ENCODE measurements around the gene SYNJ1. TPM values are rescaled to one million over a fixed set of nuclear protein-coding genes. Genes with fewer than 3 reads are reported as not detected.

The SYNJ1 gene
- total and polyA plus RNA-seq, 2 of the 4 experiments (the other 2 are of a cell fraction): 3.6 to 4.6 TPM

DNA sequence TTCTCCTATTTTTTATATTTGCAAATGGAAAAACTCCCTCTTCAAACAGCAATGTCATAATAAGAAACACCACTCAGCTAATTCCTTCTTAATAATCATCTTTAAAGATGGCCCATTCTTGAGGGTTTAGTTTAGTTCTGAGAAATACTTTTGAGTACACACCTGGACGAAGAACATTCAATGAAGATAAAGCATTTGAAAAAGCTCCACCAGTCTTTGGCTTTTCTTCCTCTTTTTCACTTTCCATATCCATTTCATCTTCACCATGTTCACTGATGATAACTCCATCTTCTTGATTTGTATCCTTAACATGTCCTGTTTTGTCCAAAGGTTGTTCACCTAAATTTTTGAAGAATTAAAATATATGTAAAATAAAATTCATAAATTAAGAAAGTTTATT lies 36.4 kb upstream of the SYNJ1 start:
- in situ Hi-C loops (cut with MboI; ENCODE audit: low sequenced_read_pairs): no loop called here
- no CpG with 5 or more reads among the region's 1 CpG for whole genome bisulfite sequencing, 2 experiments (ENCODE audit: extremely low coverage in 2 of 2, insufficient read length in 1 of 2)
- TF ChIP-seq CHD1 (IDR thresholded peaks at IDR 0.05; ENCODE audit: low read depth, low read length) (no peak), CEBPB (IDR thresholded peaks at IDR 0.05; ENCODE audit: low read depth, low read length) (no peak), RCOR1 (IDR thresholded peaks at IDR 0.05; ENCODE audit: insufficient replicate concordance, low read length) (no peak), RFX5 (IDR thresholded peaks at IDR 0.05; ENCODE audit: low read depth, low read length) (no peak), FOS (IDR thresholded peaks at IDR 0.05; ENCODE audit: low read depth, low read length) (no peak), RAD21 (IDR thresholded peaks at IDR 0.05; ENCODE audit: low read length) (no peak), MAZ (IDR thresholded peaks at IDR 0.05; ENCODE audit: borderline replicate concordance, low read depth, low read length) (no peak), MAFK (IDR thresholded peaks at IDR 0.05; ENCODE audit: low read depth, low read length) (no peak), POLR2A (IDR thresholded peaks at IDR 0.05; ENCODE audit: low read depth, low read length) (no peak), BHLHE40 (IDR thresholded peaks at IDR 0.05; ENCODE audit: low read depth, low read length) (no peak), NFE2L2 (IDR thresholded peaks at IDR 0.05; ENCODE audit: low read depth, low read length) (no peak), SMC3 (IDR thresholded peaks at IDR 0.05; ENCODE audit: low read depth, low read length) (no peak), MXI1 (IDR thresholded peaks at IDR 0.05; ENCODE audit: borderline replicate concordance, low read depth, low read length) (no peak)
- TF ChIP-seq, protein P1, sequence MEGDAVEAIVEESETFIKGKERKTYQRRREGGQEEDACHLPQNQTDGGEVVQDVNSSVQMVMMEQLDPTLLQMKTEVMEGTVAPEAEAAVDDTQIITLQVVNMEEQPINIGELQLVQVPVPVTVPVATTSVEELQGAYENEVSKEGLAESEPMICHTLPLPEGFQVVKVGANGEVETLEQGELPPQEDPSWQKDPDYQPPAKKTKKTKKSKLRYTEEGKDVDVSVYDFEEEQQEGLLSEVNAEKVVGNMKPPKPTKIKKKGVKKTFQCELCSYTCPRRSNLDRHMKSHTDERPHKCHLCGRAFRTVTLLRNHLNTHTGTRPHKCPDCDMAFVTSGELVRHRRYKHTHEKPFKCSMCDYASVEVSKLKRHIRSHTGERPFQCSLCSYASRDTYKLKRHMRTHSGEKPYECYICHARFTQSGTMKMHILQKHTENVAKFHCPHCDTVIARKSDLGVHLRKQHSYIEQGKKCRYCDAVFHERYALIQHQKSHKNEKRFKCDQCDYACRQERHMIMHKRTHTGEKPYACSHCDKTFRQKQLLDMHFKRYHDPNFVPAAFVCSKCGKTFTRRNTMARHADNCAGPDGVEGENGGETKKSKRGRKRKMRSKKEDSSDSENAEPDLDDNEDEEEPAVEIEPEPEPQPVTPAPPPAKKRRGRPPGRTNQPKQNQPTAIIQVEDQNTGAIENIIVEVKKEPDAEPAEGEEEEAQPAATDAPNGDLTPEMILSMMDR (conservative IDR thresholded peaks at IDR 0.05; ENCODE audit: low read depth, low read length): no peak
- TF ChIP-seq, protein P2, sequence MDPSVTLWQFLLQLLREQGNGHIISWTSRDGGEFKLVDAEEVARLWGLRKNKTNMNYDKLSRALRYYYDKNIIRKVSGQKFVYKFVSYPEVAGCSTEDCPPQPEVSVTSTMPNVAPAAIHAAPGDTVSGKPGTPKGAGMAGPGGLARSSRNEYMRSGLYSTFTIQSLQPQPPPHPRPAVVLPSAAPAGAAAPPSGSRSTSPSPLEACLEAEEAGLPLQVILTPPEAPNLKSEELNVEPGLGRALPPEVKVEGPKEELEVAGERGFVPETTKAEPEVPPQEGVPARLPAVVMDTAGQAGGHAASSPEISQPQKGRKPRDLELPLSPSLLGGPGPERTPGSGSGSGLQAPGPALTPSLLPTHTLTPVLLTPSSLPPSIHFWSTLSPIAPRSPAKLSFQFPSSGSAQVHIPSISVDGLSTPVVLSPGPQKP (IDR thresholded peaks at IDR 0.05; ENCODE audit: borderline replicate concordance, low read depth, low read length): no peak
- TF ChIP-seq, protein P3, sequence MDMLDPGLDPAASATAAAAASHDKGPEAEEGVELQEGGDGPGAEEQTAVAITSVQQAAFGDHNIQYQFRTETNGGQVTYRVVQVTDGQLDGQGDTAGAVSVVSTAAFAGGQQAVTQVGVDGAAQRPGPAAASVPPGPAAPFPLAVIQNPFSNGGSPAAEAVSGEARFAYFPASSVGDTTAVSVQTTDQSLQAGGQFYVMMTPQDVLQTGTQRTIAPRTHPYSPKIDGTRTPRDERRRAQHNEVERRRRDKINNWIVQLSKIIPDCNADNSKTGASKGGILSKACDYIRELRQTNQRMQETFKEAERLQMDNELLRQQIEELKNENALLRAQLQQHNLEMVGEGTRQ (IDR thresholded peaks at IDR 0.05; ENCODE audit: low read depth, low read length): no peak

More for the DNA sequence above, 36.4 kb upstream of the SYNJ1 start:
- H3K9ac ChIP-seq (ENCODE audit: low read depth, low read length): no peak overlapping the region
- no peak overlapping the region for H3K4ac ChIP-seq (ENCODE audit: low read depth, low read length)
- no peak overlapping the region for H4K91ac ChIP-seq (ENCODE audit: insufficient read depth, low read depth, low read length)
- no peak overlapping the region for H3K23ac ChIP-seq (ENCODE audit: low read depth, low read length)
- peaks cover 12% of the 10 kb centered on the region; the same call in 1 of the 2 replicates for H4K20me1 ChIP-seq (ENCODE audit: insufficient read depth, low read length)
- no peaks in the 10 kb centered on the region for H3K27me3 ChIP-seq (ENCODE audit: control insufficient read depth, insufficient read depth, low read length)
- no peaks in the 10 kb centered on the region for H3K9me3 ChIP-seq (ENCODE audit: control insufficient read depth, insufficient read depth, low read length)
- dilution Hi-C loops (cut with HindIII; ENCODE audit: low sequenced_read_pairs, unreplicated experiment) (no loop called here), intact Hi-C loops (cut with micrococcal nuclease) (no loop called here)
- no peak overlapping the region for H2BK120ac ChIP-seq (ENCODE audit: low read depth, low read length)
- H2BK5ac ChIP-seq (ENCODE audit: low read depth, low read length, poor library complexity, severe bottlenecking): no peak overlapping the region
- POLR2A ChIA-PET (ENCODE audit: unreplicated experiment): interaction anchor here (0.7 kb wide), 1 partner anchor 38 kb away, joined by 3 read pairs; no protein-coding TSS in a partner anchor
- no peak overlapping the region for H3K27ac ChIP-seq (ENCODE audit: insufficient read depth, low read length)
- H3K14ac ChIP-seq (replicated peaks; ENCODE audit: low read depth, low read length): no peak overlapping the region
- H3K4me2 ChIP-seq (ENCODE audit: low read depth, low read length): no peak overlapping the region
- no peak overlapping the region for H3K18ac ChIP-seq (ENCODE audit: low read depth, low read length)
- H4K5ac ChIP-seq (ENCODE audit: low read depth, low read length): no peak overlapping the region
- H3K4me1 ChIP-seq (ENCODE audit: control insufficient read depth, insufficient read depth, low read length): no peaks in the 10 kb centered on the region
- peaks cover 32% of the 10 kb centered on the region for H3K36me3 ChIP-seq (ENCODE audit: control insufficient read depth, insufficient read depth, low read length)
- no peak overlapping the region for H2AK5ac ChIP-seq (ENCODE audit: low read depth, low read length)
- H2AFZ ChIP-seq (replicated peaks; ENCODE audit: low read length, poor library complexity): no peak overlapping the region
- no peak overlapping the region for H2AK9ac ChIP-seq (replicated peaks; ENCODE audit: low read depth, low read length, poor library complexity)
- no peak overlapping the region for H2BK20ac ChIP-seq (ENCODE audit: low read depth, low read length)
- H3K9me1 ChIP-seq (ENCODE audit: insufficient read depth, low read length): 0 out of 2 replicates have a peak, but pooled peaks cover 2% of the 10 kb centered on the region
- H3K56ac ChIP-seq (ENCODE audit: extremely low read depth, insufficient read depth, low read length): no peak overlapping the region
- BruUV-seq (replicated peaks): no TSS peak
- H3K4me3 ChIP-seq (ENCODE audit: insufficient read depth, low read depth, low read length): no peak overlapping the region
- CTCF ChIA-PET: no interaction called here
- H4K8ac ChIP-seq (ENCODE audit: low read depth in 2 of 2, low read length in 2 of 2): no peak overlapping the region
- H2BK15ac ChIP-seq (ENCODE audit: low read depth, low read length): no peak overlapping the region
- ATAC-seq (ENCODE audit: low read depth): no peak
- peaks cover 7 to 36% of the 10 kb centered on the region in 2 experiments; a peak in 3 of 4 replicates for H3K79me1 ChIP-seq (ENCODE audit: low read depth in 1 of 2, low read length in 2 of 2)
- no peak for DNase-seq
